Cardiac muscle cell (in vitro differentiated cells and primary cell): ENCODE data around the gene MAMLD1. TPM values are rescaled to one million over a fixed set of nuclear protein-coding genes. Genes with fewer than 3 reads are reported as not detected.

Source experiments
- DNase-seq, 2 donors: peaks; one replicate each; pipeline versions ENCODE4 v3.0.0 to v3.0.0-alpha.2; 2010 to 2017; ENCODE audit warnings: low read depth in 1 of 2, low spot score in 1 of 2
- H3K27ac ChIP-seq: fragments of 200-600 bp; sonication (generic); 2 replicates; pipeline ENCODE4 v1.5.1; 2016
- H3K27me3 ChIP-seq: fragments of 200-600 bp; sonication (generic); 2 replicates; pipeline ENCODE4 v1.6.0; 2016; ENCODE audit warnings: control low read depth
- H3K36me3 ChIP-seq: fragments of 200-600 bp; sonication (generic); 2 replicates; pipeline ENCODE4 v1.5.1; 2016; ENCODE audit warnings: control low read depth
- H3K4me1 ChIP-seq: fragments of 200-600 bp; sonication (generic); 2 replicates; pipeline ENCODE4 v1.8.1; 2017; ENCODE audit warnings: low read depth, mild to moderate bottlenecking, mixed run types
- H3K4me3 ChIP-seq: fragments of 200-600 bp; sonication (generic); 2 replicates; pipeline ENCODE4 v1.5.1; 2016; ENCODE audit warnings: mild to moderate bottlenecking
- H3K9me3 ChIP-seq: fragments of 200-600 bp; sonication (generic); 2 replicates; pipeline ENCODE4 v1.5.1; 2017; ENCODE audit warnings: low read depth, mild to moderate bottlenecking, control low read depth
- polyA plus RNA-seq: library from polyadenylated mRNA; unstranded; fragments of >200 nt; fragmentation: Nextera tagmentation; extraction: Ambion mirVana; gene quantifications from 2 replicates; pipeline ENCODE4 v1.2.1, GENCODE V29; 2016
- total RNA-seq: library from RNA; depleted of rRNA; stranded (reverse); fragments of >200 nt; gene quantifications from 2 replicates; pipeline ENCODE4 v1.2.3, GENCODE V29; 2016
- TF ChIP-seq, protein P1 (sequence below): IDR thresholded peaks from 2 replicates; pipeline ENCODE4 v1.5.1; 2012; ENCODE audit warnings: low read depth, mild to moderate bottlenecking, low read length

Gene MAMLD1
- total and polyA plus RNA-seq, 2 experiments from 2014 or later = 0.15 to 0.48 TPM

DNA sequence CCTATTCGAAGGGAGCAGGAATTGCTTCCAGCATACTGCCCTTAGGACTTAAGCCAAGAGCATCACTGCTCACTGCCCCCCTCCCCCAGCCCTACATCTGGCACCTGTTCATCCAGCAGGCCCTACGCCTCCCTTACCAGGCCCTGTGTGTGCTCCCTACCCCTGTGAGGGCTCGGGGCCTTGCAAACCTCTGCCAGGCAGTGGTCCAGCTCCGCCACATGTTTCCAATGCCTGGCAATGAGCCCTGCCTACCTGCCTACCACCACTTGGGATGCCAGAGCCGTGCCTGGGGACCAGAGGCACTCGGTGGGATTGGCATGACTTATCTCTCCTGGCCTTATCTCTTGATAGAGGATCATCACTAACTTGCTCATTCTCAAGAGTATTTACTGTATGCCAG is 177.8 kb downstream of the MAMLD1 start:
- Histone ChIP-seq H3K27ac (no peak overlapping the region), H3K27me3 (no peaks in the 10 kb centered on the region), H3K36me3 (no peaks in the 10 kb centered on the region), H3K4me1 (no peaks in the 10 kb centered on the region), H3K4me3 (no peak overlapping the region), H3K9me3 (no peaks in the 10 kb centered on the region)
- TF ChIP-seq, protein P1, sequence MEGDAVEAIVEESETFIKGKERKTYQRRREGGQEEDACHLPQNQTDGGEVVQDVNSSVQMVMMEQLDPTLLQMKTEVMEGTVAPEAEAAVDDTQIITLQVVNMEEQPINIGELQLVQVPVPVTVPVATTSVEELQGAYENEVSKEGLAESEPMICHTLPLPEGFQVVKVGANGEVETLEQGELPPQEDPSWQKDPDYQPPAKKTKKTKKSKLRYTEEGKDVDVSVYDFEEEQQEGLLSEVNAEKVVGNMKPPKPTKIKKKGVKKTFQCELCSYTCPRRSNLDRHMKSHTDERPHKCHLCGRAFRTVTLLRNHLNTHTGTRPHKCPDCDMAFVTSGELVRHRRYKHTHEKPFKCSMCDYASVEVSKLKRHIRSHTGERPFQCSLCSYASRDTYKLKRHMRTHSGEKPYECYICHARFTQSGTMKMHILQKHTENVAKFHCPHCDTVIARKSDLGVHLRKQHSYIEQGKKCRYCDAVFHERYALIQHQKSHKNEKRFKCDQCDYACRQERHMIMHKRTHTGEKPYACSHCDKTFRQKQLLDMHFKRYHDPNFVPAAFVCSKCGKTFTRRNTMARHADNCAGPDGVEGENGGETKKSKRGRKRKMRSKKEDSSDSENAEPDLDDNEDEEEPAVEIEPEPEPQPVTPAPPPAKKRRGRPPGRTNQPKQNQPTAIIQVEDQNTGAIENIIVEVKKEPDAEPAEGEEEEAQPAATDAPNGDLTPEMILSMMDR = no peak
- DNase-seq = no peak

GRCh38 chrX:150542846-150543229 is 179.7 kb downstream of the MAMLD1 start:
- Histone ChIP-seq H3K9me3 (no peaks in the 10 kb centered on the region), H3K36me3 (no peaks in the 10 kb centered on the region), H3K27me3 (no peaks in the 10 kb centered on the region), H3K4me3 (no peak overlapping the region), H3K27ac (no peak overlapping the region), H3K4me1 (no peaks in the 10 kb centered on the region)
- TF ChIP-seq, protein P1 = no peak
- no peak for DNase-seq

DNA sequence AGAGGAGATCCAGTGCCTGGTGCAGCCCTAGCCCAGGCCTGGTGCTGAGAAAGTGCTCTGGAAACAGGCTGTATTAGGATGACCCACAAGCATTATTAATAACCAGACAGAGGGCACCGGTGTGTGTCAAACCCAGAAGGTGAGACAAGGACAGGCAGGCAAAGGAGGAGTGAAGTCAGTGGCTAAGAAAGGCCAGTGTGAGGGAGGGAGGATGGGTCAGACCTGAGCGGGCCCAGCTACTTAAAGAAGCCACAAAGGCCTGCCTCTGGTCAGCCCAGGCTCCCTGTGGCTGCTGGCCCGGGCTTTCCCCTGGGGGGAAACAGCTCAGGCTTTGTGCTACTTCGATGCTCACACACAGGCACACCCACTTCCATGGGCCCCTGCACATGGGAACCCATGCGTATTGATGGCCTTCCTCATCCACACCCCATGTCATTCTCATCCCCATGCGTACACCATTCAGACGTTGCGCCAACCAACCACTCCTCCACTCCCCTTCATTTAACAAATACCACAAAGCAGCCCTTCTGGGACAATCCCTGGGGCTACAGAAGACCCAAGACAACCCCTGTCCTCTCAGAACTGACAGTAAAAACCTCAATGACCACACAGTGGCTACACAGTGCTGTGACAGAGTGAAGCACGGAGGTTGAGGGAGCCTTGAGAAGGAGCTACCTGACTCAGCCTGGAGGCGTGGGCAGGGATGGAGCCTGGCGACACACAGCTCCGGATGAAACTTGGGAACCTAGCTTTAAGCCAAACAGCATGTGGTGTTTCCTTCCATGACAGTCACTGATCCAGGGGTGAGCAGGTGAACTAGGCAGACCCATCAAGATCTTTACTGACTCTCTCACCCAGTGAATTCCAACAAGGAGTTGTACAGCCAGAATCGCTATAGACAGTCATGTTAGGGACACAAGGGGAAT is 180.4 kb downstream of the MAMLD1 start:
- Histone ChIP-seq H3K27me3 (no peaks in the 10 kb centered on the region), H3K4me3 (no peak overlapping the region), H3K27ac (no peak overlapping the region), H3K4me1 (no peaks in the 10 kb centered on the region), H3K9me3 (no peaks in the 10 kb centered on the region), H3K36me3 (no peaks in the 10 kb centered on the region)
- no peak for DNase-seq
- TF ChIP-seq, protein P1 = no peak

DNA sequence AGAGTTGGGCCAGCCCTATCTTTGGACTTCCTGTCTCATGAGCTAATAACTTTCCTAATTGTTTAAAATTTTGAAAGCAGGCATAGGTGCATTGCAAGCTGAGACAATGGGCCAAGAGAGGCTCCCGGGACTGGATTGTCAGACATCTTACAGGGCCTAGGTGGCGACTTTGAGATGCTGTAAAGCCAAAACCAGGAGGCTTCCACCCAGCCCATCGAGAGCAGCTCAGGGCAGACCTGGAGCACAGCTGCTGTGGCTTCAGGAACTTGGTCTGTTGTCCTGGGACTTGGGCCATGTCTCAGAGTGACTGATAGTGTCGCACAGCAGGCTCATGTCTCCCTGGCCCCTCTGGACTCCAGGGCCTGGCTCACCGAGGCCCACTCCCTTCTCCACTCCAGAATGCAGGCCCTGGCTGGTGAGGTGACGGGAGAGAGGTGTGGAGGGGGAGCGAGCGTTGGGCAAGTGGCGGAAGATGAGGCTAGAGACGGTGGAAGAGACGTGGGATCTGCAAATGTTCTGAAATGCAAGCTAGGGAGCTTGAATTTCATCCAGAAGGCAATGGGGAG is 181.2 kb downstream of the MAMLD1 start:
- DNase-seq = peak; percentile 4 to 17

DNA sequence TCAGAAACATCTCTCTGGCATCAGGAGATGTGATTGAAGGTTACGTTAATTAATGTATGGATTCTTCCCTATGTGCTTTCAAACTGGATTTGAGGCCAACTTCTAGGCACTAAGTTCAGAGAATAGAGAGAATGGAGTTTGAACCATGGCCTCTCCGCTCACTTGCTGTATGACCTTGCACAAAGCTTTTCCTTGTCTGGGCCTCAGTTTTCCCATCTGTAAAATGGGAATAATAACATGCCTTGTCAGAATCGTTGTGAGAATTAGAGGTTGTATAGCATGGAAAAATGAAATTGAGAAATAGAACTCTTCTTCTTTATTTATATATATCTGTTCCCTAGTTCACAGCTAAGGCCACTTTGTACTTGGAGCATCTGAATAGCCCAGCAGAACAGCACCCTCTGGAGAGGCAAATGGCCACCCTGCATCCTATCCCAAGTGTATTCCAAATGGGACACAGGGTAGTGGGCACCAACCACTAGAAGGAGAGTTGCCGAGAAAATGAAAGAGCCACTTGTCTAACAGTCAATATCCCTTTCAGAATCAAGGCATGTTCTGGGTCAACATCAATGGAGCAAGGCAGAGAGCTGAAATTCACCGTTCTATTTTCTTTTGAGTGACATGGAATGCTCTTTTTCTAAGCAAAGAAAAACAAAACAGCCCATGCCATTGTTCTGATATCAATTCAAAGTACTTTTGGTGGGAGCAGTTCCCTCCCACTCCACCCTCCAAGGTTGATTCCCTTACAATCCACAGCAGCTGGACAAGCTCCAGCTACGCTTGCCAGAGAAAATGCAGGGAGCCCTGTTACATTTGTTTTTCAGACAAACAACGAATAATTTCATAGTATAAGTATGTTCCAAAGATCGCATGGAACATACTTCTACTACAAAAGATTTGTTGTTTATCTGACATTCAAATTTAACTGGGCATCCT is 182.0 kb downstream of the MAMLD1 start:
- TF ChIP-seq, protein P1 = no peak
- Histone ChIP-seq H3K27me3 (no peaks in the 10 kb centered on the region), H3K4me3 (no peak overlapping the region), H3K27ac (no peak overlapping the region), H3K9me3 (no peaks in the 10 kb centered on the region), H3K4me1 (no peaks in the 10 kb centered on the region), H3K36me3 (no peaks in the 10 kb centered on the region)
- peak in 1 of 2 donors; percentile 31 for DNase-seq

More for the DNA sequence above, 181.2 kb downstream of the MAMLD1 start:
- no peaks in the 10 kb centered on the region for H3K27me3 ChIP-seq
- H3K9me3 ChIP-seq = no peaks in the 10 kb centered on the region
- TF ChIP-seq, protein P1 = no peak
- H3K4me3 ChIP-seq = no peak overlapping the region
- H3K27ac ChIP-seq = no peak overlapping the region
- H3K4me1 ChIP-seq = no peaks in the 10 kb centered on the region
- H3K36me3 ChIP-seq = no peaks in the 10 kb centered on the region
